BLaER1 treated with 17β-estradiol and CSF1 and Interleukin-3, amounts not matched to agents 10 nM and 100 nM (cell line): ENCODE data around the gene LEAP2.
A peak's percentile ranks its signal among the peaks of the same experiment; 100 is the strongest.

Source experiments
- H3K27ac ChIP-seq, 11 experiments: shearing (Covaris generic); formaldehyde crosslinking; 2 replicates each; pipeline ENCODE4 v1.8.1; 2022
- H3K27me3 ChIP-seq, 11 experiments: shearing (Covaris generic); formaldehyde crosslinking; 2 replicates each; pipeline ENCODE4 v1.8.1; 2022
- H3K36me3 ChIP-seq, 11 experiments: shearing (Covaris generic); formaldehyde crosslinking; 2 replicates each; pipeline ENCODE4 v1.8.1; 2022
- H3K4me1 ChIP-seq, 10 experiments: shearing (Covaris generic); formaldehyde crosslinking; 2 replicates each; pipeline ENCODE4 v1.8.1; 2022
- H3K4me2 ChIP-seq, 11 experiments: shearing (Covaris generic); formaldehyde crosslinking; 2 replicates each; pipeline ENCODE4 v1.8.1; 2022
- H3K4me3 ChIP-seq, 10 experiments: shearing (Covaris generic); formaldehyde crosslinking; 2 replicates each; pipeline ENCODE4 v1.8.1; 2022
- H3K9ac ChIP-seq, 11 experiments: shearing (Covaris generic); formaldehyde crosslinking; 2 replicates each; pipeline ENCODE4 v1.8.1; 2022
- H3K9me3 ChIP-seq, 11 experiments: shearing (Covaris generic); formaldehyde crosslinking; replicated peaks in 1 of 11; 2 replicates each; pipeline ENCODE4 v1.8.1; 2022
- H4K20me1 ChIP-seq, 11 experiments: shearing (Covaris generic); formaldehyde crosslinking; 2 replicates each; pipeline ENCODE4 v1.8.1; 2022
- Cebpa-rat ChIP-seq, 11 experiments: shearing (Covaris generic); IDR thresholded peaks; 2 replicates each; pipeline ENCODE4 v1.8.1; 2022

The LEAP2 gene

DNA sequence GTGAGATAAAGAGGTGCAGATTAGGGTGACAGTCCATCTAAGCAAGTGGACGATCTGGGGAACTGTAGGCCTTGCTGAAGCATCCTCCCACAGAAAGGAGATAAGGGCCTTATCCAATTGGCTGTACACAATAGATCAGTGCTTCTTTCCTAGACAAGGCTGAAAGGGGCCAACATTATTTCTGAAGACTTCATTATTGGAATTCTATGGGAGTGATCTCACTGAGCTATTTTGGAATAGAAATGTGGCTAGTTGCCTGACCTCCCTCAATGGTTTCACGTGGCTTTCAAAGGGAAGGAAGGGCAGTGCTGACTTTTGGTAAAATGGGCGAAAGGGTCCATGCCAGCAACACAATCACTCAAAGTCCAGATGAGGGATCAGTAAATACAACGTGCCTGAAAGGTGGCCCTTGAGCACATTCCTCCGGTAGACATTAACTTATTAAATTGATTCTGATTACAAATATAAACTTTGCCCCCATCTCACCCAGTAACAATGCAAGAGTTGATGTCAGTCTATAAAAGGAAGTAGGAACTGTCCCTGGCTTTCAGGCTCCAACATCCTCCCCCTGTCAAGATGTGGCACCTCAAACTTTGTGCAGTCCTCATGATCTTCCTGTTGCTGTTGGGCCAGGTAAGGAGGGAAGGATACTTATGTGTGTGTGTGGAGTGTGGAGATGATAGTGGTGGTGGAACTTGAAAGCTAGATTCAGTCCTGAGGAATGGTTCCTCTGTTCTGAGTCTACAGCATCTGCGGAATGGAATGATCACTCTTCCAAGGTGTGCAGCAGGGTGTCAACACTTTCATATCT lies at the start of gene LEAP2:
Gene LEAP2 (plus strand): TSS at position 550 of the 811 bp plus-strand sequence. CDS start 27 bp downstream, at position 577.
- H3K9ac ChIP-seq, result no peak within 1 kb of the TSS
- no peaks in the 10 kb centered on the region for H3K27me3 ChIP-seq
- peaks cover 0 to 22% (median 2%) of the 10 kb centered on the region in 11 experiments; a peak in 11 of 22 replicates for H4K20me1 ChIP-seq
- peaks cover 77 to 99% (median 90%) of the 10 kb centered on the region in 11 experiments for H3K36me3 ChIP-seq
- no peak for TF ChIP-seq Cebpa-rat (IDR thresholded peaks at IDR 0.05)
- no peaks in the 10 kb centered on the region for H3K9me3 ChIP-seq
- no peak within 1 kb of the TSS for H3K4me2 ChIP-seq
- no peak within 1 kb of the TSS for H3K27ac ChIP-seq
- no peak within 1 kb of the TSS for H3K4me3 ChIP-seq
- H3K4me1 ChIP-seq, result peaks cover 0 to 21% (median under 1%) of the 10 kb centered on the region in 10 experiments; a peak in 7 of 20 replicates

DNA sequence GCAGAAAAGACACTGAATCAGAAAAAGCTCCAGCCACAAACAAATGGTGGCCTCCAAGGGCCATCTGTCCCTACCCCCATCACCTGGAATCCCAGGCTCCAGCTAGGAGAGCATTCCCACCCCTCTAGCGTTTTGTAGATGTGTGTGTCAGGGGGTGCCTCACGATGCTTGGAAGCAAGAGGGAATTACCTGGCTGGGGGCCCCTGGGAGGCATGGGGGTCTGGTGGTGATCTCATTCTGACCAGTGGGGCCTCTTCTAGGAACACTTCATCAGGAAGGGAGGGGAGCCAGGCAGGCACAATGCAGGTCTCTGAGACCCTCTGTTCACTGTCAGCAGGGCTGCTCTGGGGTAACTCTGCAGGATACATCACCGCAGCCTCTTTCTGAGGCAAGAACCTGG lies 49.0 kb upstream of the LEAP2 start:
- Histone ChIP-seq H3K36me3 (peaks cover 0 to 54% (median 0%) of the 10 kb centered on the region in 11 experiments; a peak in 9 of 22 replicates), H3K9me3 (no peaks in the 10 kb centered on the region; a peak in 1 of 22 replicates), H3K4me2 (no peak overlapping the region), H3K4me3 (no peak overlapping the region), H3K9ac (no peak overlapping the region), H3K27ac (no peak overlapping the region), H3K4me1 (peaks cover 0 to 30% (median 11%) of the 10 kb centered on the region in 10 experiments; a peak in 13 of 20 replicates), H4K20me1 (peaks cover 0 to 82% (median 31%) of the 10 kb centered on the region in 11 experiments; a peak in 15 of 22 replicates), H3K27me3 (peaks cover 84 to 100% (median 100%) of the 10 kb centered on the region in 11 experiments)
- no peak for TF ChIP-seq Cebpa-rat (IDR thresholded peaks at IDR 0.05)

GRCh38 chr5:132825033-132825833 lies 48.2 kb upstream of the LEAP2 start:
- no peak for TF ChIP-seq Cebpa-rat (IDR thresholded peaks at IDR 0.05)
- Histone ChIP-seq H3K4me2 (no peak overlapping the region), H3K27ac (no peak overlapping the region), H3K36me3 (peaks cover 0 to 54% (median 0%) of the 10 kb centered on the region in 11 experiments; a peak in 9 of 22 replicates), H3K9ac (no peak overlapping the region), H3K4me1 (peaks cover 0 to 31% (median 11%) of the 10 kb centered on the region in 10 experiments; a peak in 13 of 20 replicates), H3K9me3 (no peaks in the 10 kb centered on the region; a peak in 1 of 22 replicates), H4K20me1 (peaks cover 0 to 86% (median 32%) of the 10 kb centered on the region in 11 experiments; a peak in 15 of 22 replicates), H3K27me3 (peaks cover 82 to 100% (median 100%) of the 10 kb centered on the region in 11 experiments), H3K4me3 (no peak overlapping the region)

DNA sequence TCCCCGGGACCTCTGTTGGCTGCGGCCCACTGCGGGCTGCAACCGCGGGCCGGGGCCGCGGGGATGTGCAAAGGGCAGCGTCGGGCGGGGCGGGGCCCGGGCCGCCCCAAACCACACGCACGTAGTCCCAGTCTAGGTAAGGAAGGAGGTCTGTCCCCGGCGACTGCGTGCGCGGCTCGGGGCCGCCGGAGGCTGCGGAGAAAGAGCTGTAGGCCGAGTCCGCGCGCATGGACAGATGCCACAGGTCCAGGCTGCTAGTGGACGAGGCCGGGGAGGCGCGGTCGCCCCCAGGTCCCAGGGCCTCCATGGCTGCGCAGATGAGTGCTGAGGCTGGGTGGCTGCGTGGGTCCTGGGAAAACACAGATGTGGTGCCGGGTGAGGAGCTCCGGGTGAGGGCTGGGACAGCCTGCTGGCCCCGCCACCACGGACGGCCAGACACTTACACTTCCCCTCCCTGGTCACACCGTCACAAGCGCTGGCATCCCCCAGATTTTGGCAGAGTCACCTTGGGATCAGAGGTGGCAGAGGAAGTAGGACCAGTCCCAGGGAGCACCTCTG lies 47.6 kb upstream of the LEAP2 start:
- Histone ChIP-seq H3K4me2 (no peak overlapping the region), H3K27ac (no peak overlapping the region), H3K27me3 (peaks cover 82 to 100% (median 100%) of the 10 kb centered on the region in 11 experiments), H3K4me1 (peaks cover 5 to 34% (median 15%) of the 10 kb centered on the region in 10 experiments; a peak in 17 of 20 replicates), H3K9me3 (no peaks in the 10 kb centered on the region; a peak in 1 of 22 replicates), H3K9ac (no peak overlapping the region), H3K36me3 (peaks cover 0 to 54% (median 0%) of the 10 kb centered on the region in 11 experiments; a peak in 9 of 22 replicates), H3K4me3 (no peak overlapping the region), H4K20me1 (peaks cover 0 to 80% (median 32%) of the 10 kb centered on the region in 11 experiments; a peak in 15 of 22 replicates)
- TF ChIP-seq Cebpa-rat (IDR thresholded peaks at IDR 0.05), result no peak

DNA sequence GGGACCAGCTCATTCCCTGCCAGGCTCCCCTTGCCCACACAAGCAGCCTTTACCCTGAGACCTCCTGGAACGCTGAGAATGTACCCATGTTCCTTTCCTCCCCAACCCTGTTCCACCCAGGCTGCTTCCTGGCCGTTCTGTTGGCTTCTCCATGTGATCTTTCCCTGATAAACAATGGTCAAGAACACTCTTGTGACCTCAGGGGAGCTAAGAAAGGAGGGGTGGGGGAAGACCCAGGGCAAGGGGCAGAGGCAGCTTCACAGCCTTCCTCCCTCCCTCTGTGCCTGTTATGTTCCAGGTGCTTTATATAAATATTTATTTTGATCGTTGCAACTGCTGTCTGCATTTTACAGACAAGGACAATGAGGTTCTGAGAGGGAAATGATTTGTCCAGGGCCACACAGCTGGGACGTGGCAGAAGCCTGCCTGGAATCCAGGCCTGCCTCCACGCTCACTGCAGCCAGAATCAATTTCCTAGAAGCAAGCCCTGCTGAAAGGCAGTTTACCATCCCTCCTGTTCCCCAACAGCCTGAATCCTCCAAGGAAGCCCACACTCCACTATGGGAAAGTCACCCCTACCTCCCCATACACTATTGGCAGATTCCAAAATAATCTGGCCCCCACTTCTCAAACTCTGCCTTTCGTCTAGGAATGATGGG lies 46.9 kb upstream of the LEAP2 start:
- no peak for TF ChIP-seq Cebpa-rat (IDR thresholded peaks at IDR 0.05)
- Histone ChIP-seq H3K4me2 (no peak overlapping the region), H3K27me3 (peaks cover 82 to 100% (median 100%) of the 10 kb centered on the region in 11 experiments), H4K20me1 (peaks cover 0 to 80% (median 32%) of the 10 kb centered on the region in 11 experiments; a peak in 15 of 22 replicates), H3K4me1 (peaks cover 5 to 38% (median 17%) of the 10 kb centered on the region in 10 experiments; a peak in 17 of 20 replicates), H3K9ac (no peak overlapping the region), H3K9me3 (no peaks in the 10 kb centered on the region; a peak in 1 of 22 replicates), H3K36me3 (peaks cover 0 to 54% (median 0%) of the 10 kb centered on the region in 11 experiments; a peak in 9 of 22 replicates), H3K4me3 (no peak overlapping the region), H3K27ac (no peak overlapping the region)

DNA sequence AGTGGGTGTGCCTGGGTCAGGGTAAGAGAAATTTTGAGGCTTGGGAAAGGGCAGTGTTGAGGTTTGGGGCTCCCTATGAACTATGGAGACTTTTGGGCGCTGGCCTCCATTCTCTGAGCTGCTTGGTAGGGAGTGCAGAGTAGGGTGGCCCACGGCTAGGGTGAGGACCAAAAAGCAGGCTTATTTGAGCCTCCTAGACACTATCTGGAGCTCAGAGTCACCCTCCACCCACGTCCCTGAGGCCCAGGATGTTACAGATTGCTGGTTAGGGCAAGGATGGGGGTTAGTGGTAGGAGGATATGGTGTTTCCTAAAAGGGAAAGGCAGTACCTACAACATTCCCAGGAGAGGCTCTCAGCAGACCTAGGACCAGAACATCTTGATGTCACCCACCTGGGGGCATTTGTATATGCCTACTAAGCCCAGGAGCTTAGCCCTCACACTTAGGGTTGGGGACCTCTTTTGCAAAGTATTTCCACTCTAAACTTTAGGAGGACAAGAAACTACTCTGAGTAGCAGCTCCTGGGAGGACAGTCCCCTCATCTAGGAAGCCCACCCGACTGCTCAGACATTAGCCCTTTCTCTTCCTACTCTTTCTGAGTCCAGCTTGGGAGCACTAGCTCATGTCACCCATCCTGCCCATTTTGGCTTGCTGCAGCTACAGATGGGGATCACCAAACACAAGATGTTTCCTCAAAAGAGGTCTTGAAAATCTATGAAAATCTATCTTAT lies 45.4 kb upstream of the LEAP2 start:
- H3K4me2 ChIP-seq, result peak overlapping the region in 2 of 11 experiments; percentile 4 to 16; a peak in 1 of 22 replicates
- no peak overlapping the region for H3K4me3 ChIP-seq
- no peaks in the 10 kb centered on the region; a peak in 1 of 22 replicates for H3K9me3 ChIP-seq
- TF ChIP-seq Cebpa-rat (IDR thresholded peaks at IDR 0.05), result no peak
- H4K20me1 ChIP-seq, result peaks cover 0 to 68% (median 32%) of the 10 kb centered on the region in 11 experiments; a peak in 15 of 22 replicates
- peaks cover 67 to 97% (median 90%) of the 10 kb centered on the region in 11 experiments for H3K27me3 ChIP-seq
- H3K27ac ChIP-seq, result no peak overlapping the region
- H3K4me1 ChIP-seq, result peaks cover 5 to 35% (median 17%) of the 10 kb centered on the region in 10 experiments; a peak in 17 of 20 replicates
- H3K36me3 ChIP-seq, result peaks cover 0 to 49% (median 0%) of the 10 kb centered on the region in 11 experiments; a peak in 9 of 22 replicates
- H3K9ac ChIP-seq, result no peak overlapping the region

- H3K4me2 ChIP-seq, result peak overlapping the region in 8 of 11 experiments; percentile 87 to 97 (median 94); a peak in 13 of 22 replicates
- H3K4me3 ChIP-seq, result peak overlapping the region in 5 of 10 experiments; percentile 72 to 86 (median 82); a peak in 7 of 20 replicates
- H3K9me3 ChIP-seq, result no peaks in the 10 kb centered on the region; a peak in 1 of 22 replicates
- H3K27ac ChIP-seq, result no peak overlapping the region
- H3K4me1 ChIP-seq, result peaks cover 5 to 28% (median 14%) of the 10 kb centered on the region in 10 experiments; a peak in 17 of 20 replicates
- H3K9ac ChIP-seq, result peak overlapping the region in 5 of 11 experiments; percentile 82 to 93 (median 86); a peak in 5 of 22 replicates
- peaks cover 0 to 59% (median 28%) of the 10 kb centered on the region in 11 experiments; a peak in 15 of 22 replicates for H4K20me1 ChIP-seq
- peaks cover 59 to 88% (median 82%) of the 10 kb centered on the region in 11 experiments for H3K27me3 ChIP-seq
- peaks cover 0 to 42% (median 0%) of the 10 kb centered on the region in 11 experiments; a peak in 9 of 22 replicates for H3K36me3 ChIP-seq
- no peak for TF ChIP-seq Cebpa-rat (IDR thresholded peaks at IDR 0.05)
Observed at GRCh38 chr5:132828846-132829494, 44.5 kb upstream of the LEAP2 start.
